H1 (cell line): ENCODE results near the gene CBLN3.
"Not testable (repeated sequence)": the region's sequence is repeated elsewhere in the genome, so short reads cannot be mapped to it uniquely, and the experiment has no call there.

Source experiments
- CEBPB ChIP-seq: IDR thresholded peaks from 2 replicates; pipeline ENCODE4 v1.6.1; 2012; ENCODE audit warnings: low read depth, low read length
- CTCF ChIP-seq, 3 experiments: IDR thresholded peaks; 1 replicate in 2 of 3; 2 replicates in 1 of 3; pipeline versions ENCODE4 v1.5.1 to v1.6.1; 2011; ENCODE audit warnings: low read length in 3 of 3, mild to moderate bottlenecking in 3 of 3, inconsistent platforms in 2 of 3, low read depth in 1 of 3, moderate library complexity in 1 of 3; ENCODE audit not compliant: insufficient read depth in 1 of 3; ENCODE audit errors: control extremely low read depth in 1 of 3
- JUN ChIP-seq: IDR thresholded peaks from 2 replicates; pipeline ENCODE4 v1.6.1; 2011; ENCODE audit warnings: low read depth, mild to moderate bottlenecking, improper control_type of control experiment, low read length
- NANOG ChIP-seq: IDR thresholded peaks from 2 replicates; pipeline ENCODE4 v1.6.1; 2011; ENCODE audit warnings: low read length, low read depth, mild to moderate bottlenecking, inconsistent platforms; ENCODE audit not compliant: insufficient read depth, poor library complexity, severe bottlenecking

- not testable (repeated sequence) for TF ChIP-seq CTCF (IDR thresholded peaks at IDR 0.05; ENCODE audit: control extremely low read depth in 1 of 3, insufficient read depth in 1 of 3, low read depth in 1 of 3, low read length in 3 of 3); CEBPB; NANOG; JUN
These were observed 41.9 kb downstream of the CBLN3 start for GRCh38 chr14:24387579-24387978.
